ENCODE results near the gene CITED1.
A peak's percentile ranks its signal among the peaks of the same experiment; 100 is the strongest.

Gene CITED1

GRCh38 chrX:72312311-72312940 is 6.7 kb upstream of the CITED1 start:
- Histone ChIP-seq H3K79me1 (ENCODE audit: low read length) (no peaks in the 10 kb centered on the region), H2BK120ac (ENCODE audit: insufficient read depth, low read length, poor library complexity) (no peak overlapping the region), H3K9me3 (ENCODE audit: insufficient read depth, low read depth, low read length) (no peaks in the 10 kb centered on the region), H3K4me2 (ENCODE audit: low read length) (no peak overlapping the region), H3K4me3 (ENCODE audit: low read depth, low read length) (no peak overlapping the region), H3K18ac (ENCODE audit: low read length) (no peak overlapping the region), H3K14ac (ENCODE audit: low read length) (no peak overlapping the region), H3K27me3 (ENCODE audit: insufficient read depth, low read length) (peaks cover 9% of the 10 kb centered on the region), H3K79me2 (ENCODE audit: control insufficient read depth, insufficient read depth, low read length, poor library complexity) (no peaks in the 10 kb centered on the region), H3K27ac (ENCODE audit: low read depth, low read length) (no peak overlapping the region), H3K4ac (ENCODE audit: low read depth, low read length) (no peak overlapping the region), H3K23ac (ENCODE audit: low read length) (no peak overlapping the region), H2BK12ac (ENCODE audit: low read length) (no peak overlapping the region), H2AK5ac (ENCODE audit: low read length) (no peak overlapping the region), H4K91ac (ENCODE audit: low read depth, low read length) (no peak overlapping the region), H3K9ac (ENCODE audit: low read length) (no peak overlapping the region), H4K8ac (ENCODE audit: low read depth, low read length) (no peak overlapping the region), H3K4me1 (ENCODE audit: control insufficient read depth in 1 of 2, insufficient read depth in 2 of 2, low read length in 2 of 2) (peaks cover 4 to 6% of the 10 kb centered on the region in 2 experiments), H2BK5ac (ENCODE audit: low read depth, low read length, poor library complexity) (no peak overlapping the region), H2AFZ (ENCODE audit: insufficient read depth, low read length, poor library complexity) (no peak overlapping the region), H4K12ac (ENCODE audit: low read depth, low read length) (no peak overlapping the region), H3K36me3 (ENCODE audit: control insufficient read depth in 1 of 2, insufficient read depth in 2 of 2, low read length in 2 of 2) (no peaks in the 10 kb centered on the region)
- no peak for DNase-seq
- no CpG with 5 or more reads among the region's 14 CpGs for WGBS (ENCODE audit: extremely low coverage, insufficient coverage, insufficient read length)

GRCh38 chrX:72309297-72310071 is 3.8 kb upstream of the CITED1 start:
- Histone ChIP-seq H2AFZ (ENCODE audit: insufficient read depth, low read length, poor library complexity) (no peak overlapping the region), H2BK5ac (ENCODE audit: low read depth, low read length, poor library complexity) (no peak overlapping the region), H3K79me1 (ENCODE audit: low read length) (no peaks in the 10 kb centered on the region), H3K27ac (ENCODE audit: low read depth, low read length) (no peak overlapping the region), H3K4me3 (ENCODE audit: low read depth, low read length) (no peak overlapping the region), H3K27me3 (ENCODE audit: insufficient read depth, low read length) (peaks cover 31% of the 10 kb centered on the region), H3K9ac (ENCODE audit: low read length) (no peak overlapping the region), H3K4me2 (ENCODE audit: low read length) (peak overlapping the region; percentile 32), H4K8ac (ENCODE audit: low read depth, low read length) (no peak overlapping the region), H2AK5ac (ENCODE audit: low read length) (no peak overlapping the region), H3K79me2 (ENCODE audit: control insufficient read depth, insufficient read depth, low read length, poor library complexity) (no peaks in the 10 kb centered on the region), H3K18ac (ENCODE audit: low read length) (no peak overlapping the region), H3K23ac (ENCODE audit: low read length) (no peak overlapping the region), H3K4me1 (ENCODE audit: control insufficient read depth in 1 of 2, insufficient read depth in 2 of 2, low read length in 2 of 2) (peaks cover 8 to 12% of the 10 kb centered on the region in 2 experiments), H4K12ac (ENCODE audit: low read depth, low read length) (no peak overlapping the region), H4K91ac (ENCODE audit: low read depth, low read length) (no peak overlapping the region), H3K36me3 (ENCODE audit: control insufficient read depth in 1 of 2, insufficient read depth in 2 of 2, low read length in 2 of 2) (no peaks in the 10 kb centered on the region), H2BK120ac (ENCODE audit: insufficient read depth, low read length, poor library complexity) (no peak overlapping the region), H3K14ac (ENCODE audit: low read length) (no peak overlapping the region), H2BK12ac (ENCODE audit: low read length) (no peak overlapping the region), H3K9me3 (ENCODE audit: insufficient read depth, low read depth, low read length) (no peaks in the 10 kb centered on the region), H3K4ac (ENCODE audit: low read depth, low read length) (no peak overlapping the region)
- no CpG with 5 or more reads among the region's 15 CpGs for WGBS (ENCODE audit: extremely low coverage, insufficient coverage, insufficient read length)
- DNase-seq = no peak

GRCh38 chrX:72308566-72309296 is 3.0 kb upstream of the CITED1 start:
- no peak overlapping the region for H2AK5ac ChIP-seq (ENCODE audit: low read length)
- DNase-seq = peak; percentile 17 to 62
- no peaks in the 10 kb centered on the region for H3K79me1 ChIP-seq (ENCODE audit: low read length)
- H3K27ac ChIP-seq (ENCODE audit: low read depth, low read length) = no peak overlapping the region
- H3K14ac ChIP-seq (ENCODE audit: low read length) = no peak overlapping the region
- H2BK5ac ChIP-seq (ENCODE audit: low read depth, low read length, poor library complexity) = no peak overlapping the region
- peak overlapping the region; percentile 44 for H3K4me2 ChIP-seq (ENCODE audit: low read length)
- H3K4ac ChIP-seq (ENCODE audit: low read depth, low read length) = no peak overlapping the region
- H2BK120ac ChIP-seq (ENCODE audit: insufficient read depth, low read length, poor library complexity) = no peak overlapping the region
- WGBS (ENCODE audit: extremely low coverage, insufficient coverage, insufficient read length) = no CpG with 5 or more reads among the region's 24 CpGs
- no peak overlapping the region for H3K18ac ChIP-seq (ENCODE audit: low read length)
- H3K9me3 ChIP-seq (ENCODE audit: insufficient read depth, low read depth, low read length) = no peaks in the 10 kb centered on the region
- H3K27me3 ChIP-seq (ENCODE audit: insufficient read depth, low read length) = peaks cover 36% of the 10 kb centered on the region
- H4K8ac ChIP-seq (ENCODE audit: low read depth, low read length) = no peak overlapping the region
- H3K4me1 ChIP-seq (ENCODE audit: control insufficient read depth in 1 of 2, insufficient read depth in 2 of 2, low read length in 2 of 2) = peaks cover 8 to 12% of the 10 kb centered on the region in 2 experiments
- H3K36me3 ChIP-seq (ENCODE audit: control insufficient read depth in 1 of 2, insufficient read depth in 2 of 2, low read length in 2 of 2) = no peaks in the 10 kb centered on the region
- H3K79me2 ChIP-seq (ENCODE audit: control insufficient read depth, insufficient read depth, low read length, poor library complexity) = no peaks in the 10 kb centered on the region
- no peak overlapping the region for H2BK12ac ChIP-seq (ENCODE audit: low read length)
- no peak overlapping the region for H3K4me3 ChIP-seq (ENCODE audit: low read depth, low read length)
- no peak overlapping the region for H4K12ac ChIP-seq (ENCODE audit: low read depth, low read length)
- H2AFZ ChIP-seq (ENCODE audit: insufficient read depth, low read length, poor library complexity) = no peak overlapping the region
- H3K23ac ChIP-seq (ENCODE audit: low read length) = no peak overlapping the region
- no peak overlapping the region for H4K91ac ChIP-seq (ENCODE audit: low read depth, low read length)
- no peak overlapping the region for H3K9ac ChIP-seq (ENCODE audit: low read length)

GRCh38 chrX:72308209-72308565 is 2.5 kb upstream of the CITED1 start:
- Histone ChIP-seq H2AFZ (ENCODE audit: insufficient read depth, low read length, poor library complexity) (no peak overlapping the region), H3K23ac (ENCODE audit: low read length) (no peak overlapping the region), H3K79me2 (ENCODE audit: control insufficient read depth, insufficient read depth, low read length, poor library complexity) (no peaks in the 10 kb centered on the region), H3K18ac (ENCODE audit: low read length) (no peak overlapping the region), H3K27ac (ENCODE audit: low read depth, low read length) (no peak overlapping the region), H3K4me2 (ENCODE audit: low read length) (peak overlapping the region; percentile 44), H2BK120ac (ENCODE audit: insufficient read depth, low read length, poor library complexity) (no peak overlapping the region), H4K8ac (ENCODE audit: low read depth, low read length) (no peak overlapping the region), H3K4me1 (ENCODE audit: control insufficient read depth in 1 of 2, insufficient read depth in 2 of 2, low read length in 2 of 2) (peaks cover 8 to 12% of the 10 kb centered on the region in 2 experiments), H3K9me3 (ENCODE audit: insufficient read depth, low read depth, low read length) (no peaks in the 10 kb centered on the region), H2BK12ac (ENCODE audit: low read length) (no peak overlapping the region), H2AK5ac (ENCODE audit: low read length) (no peak overlapping the region), H3K14ac (ENCODE audit: low read length) (no peak overlapping the region), H3K36me3 (ENCODE audit: control insufficient read depth in 1 of 2, insufficient read depth in 2 of 2, low read length in 2 of 2) (no peaks in the 10 kb centered on the region), H4K91ac (ENCODE audit: low read depth, low read length) (no peak overlapping the region), H3K9ac (ENCODE audit: low read length) (no peak overlapping the region), H3K79me1 (ENCODE audit: low read length) (no peaks in the 10 kb centered on the region), H4K12ac (ENCODE audit: low read depth, low read length) (no peak overlapping the region), H3K4me3 (ENCODE audit: low read depth, low read length) (no peak overlapping the region), H2BK5ac (ENCODE audit: low read depth, low read length, poor library complexity) (no peak overlapping the region), H3K27me3 (ENCODE audit: insufficient read depth, low read length) (peaks cover 36% of the 10 kb centered on the region), H3K4ac (ENCODE audit: low read depth, low read length) (no peak overlapping the region)
- DNase-seq = no peak
- WGBS (ENCODE audit: extremely low coverage, insufficient coverage, insufficient read length) = no CpG with 5 or more reads among the region's 11 CpGs
